Measurements from ENCODE around the gene APBA1.

GRCh38 chr9:69606089-69606488, 66.1 kb downstream of the APBA1 start:
- TF ChIP-seq CTCF (IDR thresholded peaks at IDR 0.05; ENCODE audit: borderline replicate concordance, extremely low read depth, low read length, poor library complexity, severe bottlenecking) = no peak
- TF ChIP-seq EZH2 (IDR thresholded peaks at IDR 0.05; ENCODE audit: borderline replicate concordance, low read depth, low read length, severe bottlenecking) = no peak
